K562 (cell line): ENCODE results near the gene MAP3K4.

Experiments
- CTCF ChIP-seq, 3 experiments: IDR thresholded peaks in 2 of 3; conservative IDR thresholded peaks in 1 of 3; 2 replicates each; pipeline ENCODE4 v1.5.1; 2011 to 2012; ENCODE audit warnings: low read length in 3 of 3, mild to moderate bottlenecking in 3 of 3, control low read depth in 2 of 3, improper control_type of control experiment in 1 of 3, inconsistent platforms in 1 of 3, low read depth in 1 of 3, mixed read lengths in 1 of 3, moderate library complexity in 1 of 3; ENCODE audit not compliant: insufficient read depth in 2 of 3
- E2F4 ChIP-seq: sonication (generic); formaldehyde crosslinking; IDR thresholded peaks from 2 replicates; pipeline ENCODE4 v1.8.0; 2022; ENCODE audit warnings: mild to moderate bottlenecking, low read depth, missing genetic modification reagents
- E2F5 ChIP-seq: sonication (generic); formaldehyde crosslinking; IDR thresholded peaks from 2 replicates; pipeline ENCODE4 v1.8.0; 2022; ENCODE audit warnings: mild to moderate bottlenecking, missing genetic modification reagents
- HCFC1 ChIP-seq: IDR thresholded peaks from 2 replicates; pipeline ENCODE4 v1.6.1; 2012; ENCODE audit warnings: low read depth, low read length, improper control_type of control experiment
- NFYB ChIP-seq: IDR thresholded peaks from 2 replicates; pipeline ENCODE4 v1.6.1; 2011; ENCODE audit warnings: mild to moderate bottlenecking, moderate library complexity; ENCODE audit not compliant: insufficient read length; ENCODE audit errors: extremely low read depth
- POLR2AphosphoS5 ChIP-seq: IDR thresholded peaks from 2 replicates; pipeline ENCODE4 v1.6.1; 2011; ENCODE audit warnings: mild to moderate bottlenecking, low read depth, low read length, moderate library complexity; ENCODE audit not compliant: control insufficient read depth, insufficient read depth
- POLR2H ChIP-seq: IDR thresholded peaks from 2 replicates; pipeline ENCODE4 v1.6.1; 2016; ENCODE audit warnings: missing genetic modification characterization, low read depth, mild to moderate bottlenecking, control low read depth, missing compliant biosample characterization, moderate library complexity
- SMARCB1 ChIP-seq: IDR thresholded peaks from 2 replicates; pipeline ENCODE4 v1.6.1; 2011; ENCODE audit warnings: improper control_type of control experiment, low read depth; ENCODE audit not compliant: insufficient read length
- STAT5A ChIP-seq: IDR thresholded peaks from 2 replicates; pipeline ENCODE4 v1.6.1; 2012; ENCODE audit warnings: low read length, inconsistent platforms, borderline replicate concordance
- USF2 ChIP-seq: sonication (generic); formaldehyde crosslinking; IDR thresholded peaks from 2 replicates; pipeline ENCODE4 v1.5.0; 2020; ENCODE audit warnings: missing genetic modification reagents
- ZBTB40 ChIP-seq, 2 experiments: fragments of 450-650 bp in 1 of 2; sonication (generic) in 1 of 2; formaldehyde crosslinking in 1 of 2; IDR thresholded peaks; 2 replicates each; pipeline versions ENCODE4 v1.7.1 to v1.9.0; 2016 to 2022; ENCODE audit warnings: inconsistent platforms in 1 of 2, mild to moderate bottlenecking in 1 of 2, missing genetic modification reagents in 1 of 2
- ZFP30 ChIP-seq: fragments of 250-450 bp; sonication (Bioruptor Pico); IDR thresholded peaks from 2 replicates; pipeline ENCODE4 v1.8.0; 2022; ENCODE audit warnings: moderate library complexity, mild to moderate bottlenecking, inconsistent platforms, borderline replicate concordance

GRCh38 chr6:160945516-160946177 lies 45.9 kb upstream of the MAP3K4 start:
- TF ChIP-seq E2F5 (CRISPR knock-in tag) (no peak), NFYB (no peak), CTCF (IDR thresholded peaks at IDR 0.05 in 2 of 3, conservative IDR thresholded peaks at IDR 0.05 in 1 of 3; ENCODE audit: insufficient read depth in 2 of 3, low read depth in 1 of 3, low read length in 3 of 3) (no peak), E2F4 (CRISPR knock-in tag) (no peak), USF2 (CRISPR knock-in tag) (no peak), POLR2H (tag) (no peak), POLR2AphosphoS5 (no peak), ZBTB40 (IDR thresholded peaks at IDR 0.05) (no peak), ZBTB40 (CRISPR knock-in tag; IDR thresholded peaks at IDR 0.05) (no peak), SMARCB1 (no peak), HCFC1 (no peak), ZFP30 (CRISPR knock-in tag) (no peak), STAT5A (no peak)
